Head of caudate nucleus (tissue), 42 donors: Measurements from ENCODE around the gene C20orf144.

Experiments
- DNase-seq, 42 donors: peaks; one replicate each; pipeline versions ENCODE4 v3.0.0 to v3.0.0-alpha.2; 2020 to 2021; ENCODE audit warnings: mixed read lengths in 7 of 42
- intact Hi-C: fragments of 100-400 bp; cut with DNase I; formaldehyde crosslinking; loops from one replicate; pipeline ENCODE4 v1.15.0; 2022

Gene C20orf144

DNA sequence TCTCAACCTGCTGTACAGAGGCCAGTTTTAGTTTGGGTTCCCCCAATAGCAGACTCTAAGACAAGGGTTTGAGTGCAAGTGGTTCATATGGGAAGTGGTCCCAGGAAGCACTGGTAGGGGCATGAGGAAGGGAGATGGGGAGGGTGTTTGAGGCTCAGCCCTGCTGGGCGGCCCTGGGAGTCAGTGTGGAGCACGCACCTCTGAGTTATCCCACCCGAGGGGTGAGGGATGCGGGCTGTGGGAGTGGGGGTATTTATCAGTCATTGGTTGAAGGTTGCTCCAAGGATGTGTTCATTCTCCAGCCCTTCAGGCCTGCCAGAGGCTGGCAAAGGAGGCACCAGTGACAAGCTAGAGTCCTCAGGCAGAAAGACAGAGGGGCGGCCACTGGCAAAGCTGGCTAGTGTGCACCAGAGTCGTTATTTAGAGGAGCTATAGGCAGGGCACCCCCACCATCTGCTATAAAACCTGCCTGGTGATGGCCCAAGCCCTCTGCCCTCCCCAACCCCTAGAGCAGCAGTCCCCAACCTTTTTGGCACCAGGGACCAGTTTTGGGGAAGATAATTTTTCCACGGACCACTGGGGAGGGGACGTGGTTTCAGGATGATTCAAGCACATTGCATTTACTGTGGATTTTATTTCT lies 41.5 kb downstream of the C20orf144 start:
- intact Hi-C loops, result no loop called here
- no peak for DNase-seq

DNA sequence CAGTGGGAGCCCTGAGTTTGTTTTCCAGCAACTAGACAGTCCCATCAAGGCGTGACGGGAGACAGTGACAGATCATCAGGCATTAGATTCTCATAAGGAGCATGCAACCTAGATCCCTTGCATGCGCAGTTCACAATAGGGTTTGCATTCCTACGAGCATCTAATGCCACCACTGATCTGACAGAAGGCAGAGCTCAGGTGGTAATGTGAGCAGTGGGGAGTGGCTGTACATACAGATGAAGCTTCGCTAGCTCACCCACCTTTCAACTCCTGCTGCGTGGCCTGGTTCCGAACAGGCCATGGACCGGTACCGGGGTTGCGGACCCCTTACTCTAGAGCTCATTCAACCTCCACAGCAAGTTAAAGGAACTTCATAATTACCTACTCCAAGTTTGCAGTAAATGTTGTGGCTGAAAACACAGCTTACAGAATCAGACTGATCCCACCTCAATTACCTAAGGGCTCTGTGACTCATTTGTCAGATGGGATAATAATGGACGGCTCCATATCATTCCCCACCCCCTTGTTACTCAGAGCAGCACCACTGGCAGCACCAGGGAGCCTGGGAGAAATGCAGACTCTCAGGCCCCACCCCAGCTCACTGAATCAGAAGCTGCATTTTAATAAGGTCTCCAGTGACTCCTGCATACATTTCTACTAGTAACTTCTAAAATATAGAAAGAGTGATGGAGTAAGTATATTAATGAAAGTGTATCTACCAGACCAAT lies 42.2 kb downstream of the C20orf144 start:
- intact Hi-C loops, result no loop called here
- DNase-seq, result peak in 9 of 42 donors; percentile 29 to 66 (median 51)

DNA sequence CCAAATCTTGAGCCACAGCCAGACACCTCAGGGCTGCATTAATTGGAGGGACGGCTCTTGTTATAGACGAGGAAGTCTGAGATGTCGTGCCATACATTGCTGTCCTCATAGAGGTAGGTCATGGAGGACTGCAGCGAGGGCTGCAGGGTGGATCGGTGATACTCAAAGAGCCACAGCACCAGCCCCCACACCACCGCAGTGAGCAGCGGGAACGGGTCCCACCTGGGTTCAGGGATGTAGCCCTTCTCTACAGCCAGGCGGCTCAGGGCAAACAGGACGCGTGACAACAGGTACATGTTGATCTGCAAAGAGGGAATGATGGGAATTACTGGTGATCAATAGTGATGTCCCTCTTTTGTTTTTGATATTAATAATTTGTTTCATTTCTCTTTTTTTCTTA lies 45.5 kb downstream of the C20orf144 start:
- DNase-seq, result no peak
- intact Hi-C loops, result no loop called here

DNA sequence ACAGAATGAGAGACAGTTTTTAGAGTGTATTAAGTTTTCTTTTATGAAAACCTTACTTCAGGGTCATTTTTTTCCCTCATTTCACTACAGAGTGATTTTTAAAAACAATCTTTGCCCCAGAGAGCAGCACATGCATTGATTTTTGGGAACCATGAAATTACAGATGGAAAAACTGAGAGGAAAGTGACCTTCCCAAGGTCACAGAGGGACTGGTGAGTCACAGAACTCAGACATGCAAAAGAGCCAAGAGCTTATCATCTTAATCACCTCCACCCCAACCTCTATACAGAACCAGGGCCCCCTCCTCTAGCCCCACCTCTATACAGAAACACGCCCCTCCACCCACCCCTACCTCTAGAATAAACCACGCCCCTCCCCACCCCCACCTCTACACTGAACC lies 47.3 kb downstream of the C20orf144 start:
- intact Hi-C loops, result no loop called here
- DNase-seq, result no peak

DNA sequence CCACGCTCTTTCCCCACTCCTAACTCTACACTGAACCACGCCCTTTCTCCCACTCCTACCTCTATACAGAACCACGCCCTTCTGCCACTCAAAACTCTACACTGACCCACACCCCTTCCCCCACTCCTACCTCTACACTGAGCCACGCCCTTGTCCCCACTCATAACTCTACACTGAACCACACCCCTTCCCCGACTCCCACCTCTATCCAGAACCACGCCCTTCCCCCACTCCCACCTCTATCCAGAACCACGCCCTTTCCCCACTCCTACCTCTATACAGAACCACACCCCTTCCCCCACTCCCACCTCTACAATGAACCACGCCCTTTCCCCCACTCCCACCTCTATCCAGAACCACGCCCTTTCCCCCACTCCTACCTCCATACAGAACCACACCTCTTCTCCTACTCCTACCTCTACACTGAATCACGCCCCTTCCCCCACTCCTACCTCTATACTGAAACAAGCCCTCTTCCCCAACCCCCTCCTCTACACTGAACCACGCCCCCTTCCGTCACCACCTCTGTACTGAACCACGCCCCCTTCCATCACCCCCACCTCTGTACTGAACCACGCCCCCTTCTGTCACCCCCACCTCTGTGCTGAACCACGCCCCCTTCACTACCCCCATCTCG lies 47.9 kb downstream of the C20orf144 start:
- intact Hi-C loops, result no loop called here
- DNase-seq, result peak in 3 of 42 donors; percentile 23 to 57 (median 23)

DNA sequence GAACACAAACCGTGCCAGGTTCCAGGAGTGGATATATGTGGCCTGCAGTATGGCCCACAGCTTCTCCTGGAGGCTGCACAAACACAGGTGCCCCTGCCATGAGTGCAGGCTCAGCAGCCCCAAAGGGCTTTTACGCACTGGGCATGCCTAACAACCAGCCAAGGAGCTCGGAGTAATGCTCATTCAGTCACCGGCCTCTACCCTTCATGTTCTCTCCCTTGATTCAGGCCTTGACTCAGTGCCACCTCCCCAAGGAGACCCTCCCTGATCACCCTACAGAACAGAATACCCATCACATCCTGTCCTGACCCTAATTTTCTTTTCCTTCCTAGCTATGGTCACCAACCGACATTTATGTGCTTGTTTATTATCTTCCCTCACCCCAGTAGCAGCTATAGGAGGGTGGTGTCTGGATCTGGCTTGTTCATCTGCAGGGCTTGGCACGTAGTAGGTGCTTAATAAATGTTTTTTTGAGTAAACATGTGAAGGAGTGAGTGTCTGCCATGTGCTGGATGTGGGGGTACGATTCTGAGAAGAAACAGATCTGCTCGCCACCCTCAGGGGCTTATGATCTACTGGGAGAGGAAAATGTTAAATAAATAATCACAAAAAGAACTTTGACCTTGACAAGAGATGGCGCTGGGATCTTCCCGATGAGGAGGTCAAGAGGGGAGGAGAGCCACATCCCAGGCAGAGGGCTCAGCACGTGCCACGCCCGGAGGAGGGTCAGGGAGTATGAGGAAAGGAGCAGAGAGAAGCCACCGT lies 48.7 kb downstream of the C20orf144 start:
- intact Hi-C loops, result no loop called here
- no peak for DNase-seq

DNA sequence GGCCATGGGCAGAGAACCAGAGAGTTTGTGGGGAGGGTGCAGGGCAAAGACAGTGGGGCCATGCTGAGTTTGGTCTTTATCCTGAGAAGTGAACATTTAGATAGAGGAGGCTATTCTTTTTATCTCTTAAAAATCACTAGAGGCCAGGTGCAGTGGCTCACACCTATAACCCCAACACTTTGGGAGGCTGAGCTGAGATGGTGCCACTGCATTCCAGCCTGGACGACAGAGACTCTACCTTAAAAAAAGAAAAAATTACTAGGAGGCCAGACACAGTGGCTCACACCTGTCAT lies 49.3 kb downstream of the C20orf144 start:
- intact Hi-C loops, result no loop called here
- DNase-seq, result no peak
